Stimulated activated CD4-positive, alpha-beta T cell treated with anti-CD3 and anti-CD28 coated beads, TNF-alpha, amount 100 ng/mL, for 24 hours (primary cell): ENCODE measurements around the gene SLC44A2.
A peak's percentile ranks its signal among the peaks of the same experiment; 100 is the strongest.

ENCODE experiments used
- DNase-seq, 3 experiments: peaks; one replicate each; pipeline ENCODE4 v3.0.0-alpha.2; 2020; ENCODE audit warnings: low read depth in 3 of 3

Gene SLC44A2

GRCh38 chr19:10625003-10625761 lies at the start of gene SLC44A2:
Gene SLC44A2, plus strand, starts transcription at chr19:10625553. Its CDS starts 81 bp downstream, at chr19:10625634.
- DNase-seq: no peak

- no peak for DNase-seq
Measured at GRCh38 chr19:10577951-10578350, 47.4 kb upstream of the SLC44A2 start.

GRCh38 chr19:10580979-10581631 lies 44.2 kb upstream of the SLC44A2 start:
- peak; percentile 75 to 91 (median 83) for DNase-seq

GRCh38 chr19:10582091-10582490 lies 43.3 kb upstream of the SLC44A2 start:
- no peak for DNase-seq

- no peak for DNase-seq
Measured at GRCh38 chr19:10583036-10583776, 42.1 kb upstream of the SLC44A2 start.

- no peak for DNase-seq
Measured at GRCh38 chr19:10586396-10586795, 39.0 kb upstream of the SLC44A2 start.

GRCh38 chr19:10587022-10587838 lies 38.1 kb upstream of the SLC44A2 start, which contains the start of gene AP1M2:
Gene AP1M2, minus strand, starts transcription at chr19:10587312. Its CDS starts 81 bp downstream, at chr19:10587231.
- no peak for DNase-seq

GRCh38 chr19:10587839-10588150 lies 37.6 kb upstream of the SLC44A2 start:
- DNase-seq: no peak

- DNase-seq: no peak
Measured at GRCh38 chr19:10593148-10593547, 32.2 kb upstream of the SLC44A2 start.

- no peak for DNase-seq
Measured at GRCh38 chr19:10593820-10594637, 31.3 kb upstream of the SLC44A2 start.

- no peak for DNase-seq
Measured at GRCh38 chr19:10600149-10600548, 25.2 kb upstream of the SLC44A2 start.

- no peak for DNase-seq
Measured at GRCh38 chr19:10601999-10602329, 23.4 kb upstream of the SLC44A2 start.

GRCh38 chr19:10602330-10603083 lies 22.8 kb upstream of the SLC44A2 start:
- peak; percentile 67 to 91 (median 82) for DNase-seq

- peak; percentile 56 to 73 (median 59) for DNase-seq
Measured at GRCh38 chr19:10603084-10603872, 22.1 kb upstream of the SLC44A2 start.

- DNase-seq: peak in 1 of 3 experiments; percentile 22
Measured at GRCh38 chr19:10603873-10604459, 21.4 kb upstream of the SLC44A2 start.

GRCh38 chr19:10604460-10604980 lies 20.8 kb upstream of the SLC44A2 start:
- DNase-seq: no peak

GRCh38 chr19:10611907-10612306 lies 13.4 kb upstream of the SLC44A2 start:
- DNase-seq: no peak

- no peak for DNase-seq
Measured at GRCh38 chr19:10612499-10613119, 12.7 kb upstream of the SLC44A2 start.
